ENCODE results near the gene PRKCZ. TPM values are rescaled to one million over a fixed set of nuclear protein-coding genes. Genes with fewer than 3 reads are reported as not detected.

The PRKCZ gene
- total and polyA plus RNA-seq, 9 of the 15 experiments (the other 6 are each of a cell fraction or from before 2014, with no cell fraction given) = 0.07 to 3.1 (median 1.3) TPM

DNA sequence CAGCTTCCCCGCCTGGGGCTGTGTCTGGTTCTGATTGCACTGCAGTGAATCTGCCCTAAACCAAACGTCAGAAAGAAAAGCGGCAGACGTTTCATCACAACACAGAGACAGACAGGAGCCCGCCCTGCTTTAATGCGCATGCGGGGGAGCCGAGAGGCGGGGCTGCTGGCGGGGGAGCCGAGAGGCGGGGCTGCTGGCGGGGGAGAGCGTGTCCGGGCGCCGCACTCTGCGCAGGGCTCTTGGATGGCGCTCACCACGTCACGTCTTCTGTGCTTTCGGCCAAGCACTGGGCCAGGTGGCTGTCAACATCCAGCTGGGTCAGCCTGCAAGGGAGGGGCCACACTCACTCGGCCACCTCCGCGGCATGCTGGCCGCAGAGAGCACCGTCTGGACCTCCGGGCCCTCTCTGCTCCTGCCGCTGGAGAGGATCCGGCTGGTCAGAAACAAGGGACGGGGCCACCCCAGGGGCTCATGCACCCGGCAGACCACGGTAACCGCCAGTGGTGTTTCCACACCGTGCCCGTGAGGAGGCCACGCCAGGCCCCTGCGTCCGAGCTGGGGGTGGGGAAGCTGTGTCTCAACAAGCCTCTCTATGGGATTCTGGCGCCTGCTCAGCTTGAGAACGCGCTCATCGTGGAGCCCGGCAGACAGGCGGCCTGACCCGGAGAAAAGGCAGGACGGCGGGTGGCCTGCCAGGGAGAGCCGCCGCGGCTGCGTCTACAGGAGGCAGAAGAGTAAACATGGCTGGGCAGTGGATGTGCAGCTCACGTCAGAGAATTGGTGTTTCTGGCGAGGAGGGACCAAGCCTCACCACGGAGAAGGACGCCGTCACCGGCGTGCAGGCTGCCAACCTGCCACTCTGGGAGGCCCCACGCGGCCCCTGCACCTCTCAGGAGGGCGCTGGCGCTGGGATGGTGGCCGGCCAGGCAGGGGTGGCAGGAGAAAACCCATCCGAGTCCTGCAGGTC is 139.5 kb downstream of the PRKCZ start (continued):
- TF ChIP-seq, protein P1, sequence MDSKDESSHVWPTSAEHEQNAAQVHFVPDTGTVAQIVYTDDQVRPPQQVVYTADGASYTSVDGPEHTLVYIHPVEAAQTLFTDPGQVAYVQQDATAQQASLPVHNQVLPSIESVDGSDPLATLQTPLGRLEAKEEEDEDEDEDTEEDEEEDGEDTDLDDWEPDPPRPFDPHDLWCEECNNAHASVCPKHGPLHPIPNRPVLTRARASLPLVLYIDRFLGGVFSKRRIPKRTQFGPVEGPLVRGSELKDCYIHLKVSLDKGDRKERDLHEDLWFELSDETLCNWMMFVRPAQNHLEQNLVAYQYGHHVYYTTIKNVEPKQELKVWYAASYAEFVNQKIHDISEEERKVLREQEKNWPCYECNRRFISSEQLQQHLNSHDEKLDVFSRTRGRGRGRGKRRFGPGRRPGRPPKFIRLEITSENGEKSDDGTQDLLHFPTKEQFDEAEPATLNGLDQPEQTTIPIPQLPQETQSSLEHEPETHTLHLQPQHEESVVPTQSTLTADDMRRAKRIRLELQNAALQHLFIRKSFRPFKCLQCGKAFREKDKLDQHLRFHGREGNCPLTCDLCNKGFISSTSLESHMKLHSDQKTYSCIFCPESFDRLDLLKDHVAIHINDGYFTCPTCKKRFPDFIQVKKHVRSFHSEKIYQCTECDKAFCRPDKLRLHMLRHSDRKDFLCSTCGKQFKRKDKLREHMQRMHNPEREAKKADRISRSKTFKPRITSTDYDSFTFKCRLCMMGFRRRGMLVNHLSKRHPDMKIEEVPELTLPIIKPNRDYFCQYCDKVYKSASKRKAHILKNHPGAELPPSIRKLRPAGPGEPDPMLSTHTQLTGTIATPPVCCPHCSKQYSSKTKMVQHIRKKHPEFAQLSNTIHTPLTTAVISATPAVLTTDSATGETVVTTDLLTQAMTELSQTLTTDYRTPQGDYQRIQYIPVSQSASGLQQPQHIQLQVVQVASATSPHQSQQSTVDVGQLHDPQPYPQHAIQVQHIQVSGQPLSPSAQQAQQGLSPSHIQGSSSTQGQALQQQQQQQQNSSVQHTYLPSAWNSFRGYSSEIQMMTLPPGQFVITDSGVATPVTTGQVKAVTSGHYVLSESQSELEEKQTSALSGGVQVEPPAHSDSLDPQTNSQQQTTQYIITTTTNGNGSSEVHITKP (IDR thresholded peaks at IDR 0.05; ENCODE audit: partially characterized antibody) = no peak
- no peak for TF ChIP-seq MAFG (tag; conservative IDR thresholded peaks at IDR 0.05)
- TF ChIP-seq, protein P2, sequence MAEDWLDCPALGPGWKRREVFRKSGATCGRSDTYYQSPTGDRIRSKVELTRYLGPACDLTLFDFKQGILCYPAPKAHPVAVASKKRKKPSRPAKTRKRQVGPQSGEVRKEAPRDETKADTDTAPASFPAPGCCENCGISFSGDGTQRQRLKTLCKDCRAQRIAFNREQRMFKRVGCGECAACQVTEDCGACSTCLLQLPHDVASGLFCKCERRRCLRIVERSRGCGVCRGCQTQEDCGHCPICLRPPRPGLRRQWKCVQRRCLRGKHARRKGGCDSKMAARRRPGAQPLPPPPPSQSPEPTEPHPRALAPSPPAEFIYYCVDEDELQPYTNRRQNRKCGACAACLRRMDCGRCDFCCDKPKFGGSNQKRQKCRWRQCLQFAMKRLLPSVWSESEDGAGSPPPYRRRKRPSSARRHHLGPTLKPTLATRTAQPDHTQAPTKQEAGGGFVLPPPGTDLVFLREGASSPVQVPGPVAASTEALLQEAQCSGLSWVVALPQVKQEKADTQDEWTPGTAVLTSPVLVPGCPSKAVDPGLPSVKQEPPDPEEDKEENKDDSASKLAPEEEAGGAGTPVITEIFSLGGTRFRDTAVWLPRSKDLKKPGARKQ (CRISPR knock-in tag; IDR thresholded peaks at IDR 0.05) = no peak
- no peak for TF ChIP-seq ZNF124 (CRISPR knock-in tag; IDR thresholded peaks at IDR 0.05)
- peak; percentile 43 for TF ChIP-seq TBP (optimal IDR thresholded peaks at IDR 0.05; ENCODE audit: low read depth, low read length)
- no peak for TF ChIP-seq ZNF444 (CRISPR knock-in tag; IDR thresholded peaks at IDR 0.05)
- TF ChIP-seq, protein P3, sequence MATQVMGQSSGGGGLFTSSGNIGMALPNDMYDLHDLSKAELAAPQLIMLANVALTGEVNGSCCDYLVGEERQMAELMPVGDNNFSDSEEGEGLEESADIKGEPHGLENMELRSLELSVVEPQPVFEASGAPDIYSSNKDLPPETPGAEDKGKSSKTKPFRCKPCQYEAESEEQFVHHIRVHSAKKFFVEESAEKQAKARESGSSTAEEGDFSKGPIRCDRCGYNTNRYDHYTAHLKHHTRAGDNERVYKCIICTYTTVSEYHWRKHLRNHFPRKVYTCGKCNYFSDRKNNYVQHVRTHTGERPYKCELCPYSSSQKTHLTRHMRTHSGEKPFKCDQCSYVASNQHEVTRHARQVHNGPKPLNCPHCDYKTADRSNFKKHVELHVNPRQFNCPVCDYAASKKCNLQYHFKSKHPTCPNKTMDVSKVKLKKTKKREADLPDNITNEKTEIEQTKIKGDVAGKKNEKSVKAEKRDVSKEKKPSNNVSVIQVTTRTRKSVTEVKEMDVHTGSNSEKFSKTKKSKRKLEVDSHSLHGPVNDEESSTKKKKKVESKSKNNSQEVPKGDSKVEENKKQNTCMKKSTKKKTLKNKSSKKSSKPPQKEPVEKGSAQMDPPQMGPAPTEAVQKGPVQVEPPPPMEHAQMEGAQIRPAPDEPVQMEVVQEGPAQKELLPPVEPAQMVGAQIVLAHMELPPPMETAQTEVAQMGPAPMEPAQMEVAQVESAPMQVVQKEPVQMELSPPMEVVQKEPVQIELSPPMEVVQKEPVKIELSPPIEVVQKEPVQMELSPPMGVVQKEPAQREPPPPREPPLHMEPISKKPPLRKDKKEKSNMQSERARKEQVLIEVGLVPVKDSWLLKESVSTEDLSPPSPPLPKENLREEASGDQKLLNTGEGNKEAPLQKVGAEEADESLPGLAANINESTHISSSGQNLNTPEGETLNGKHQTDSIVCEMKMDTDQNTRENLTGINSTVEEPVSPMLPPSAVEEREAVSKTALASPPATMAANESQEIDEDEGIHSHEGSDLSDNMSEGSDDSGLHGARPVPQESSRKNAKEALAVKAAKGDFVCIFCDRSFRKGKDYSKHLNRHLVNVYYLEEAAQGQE (IDR thresholded peaks at IDR 0.05; ENCODE audit: borderline replicate concordance) = peak; percentile 3; the same call in 1 of the 2 replicates
- TF ChIP-seq, protein P3 (CRISPR knock-in tag; IDR thresholded peaks at IDR 0.05; ENCODE audit: low read depth) = peak; percentile 34; the same call in 1 of the 2 replicates
- no peak for TF ChIP-seq NELFE (IDR thresholded peaks at IDR 0.05; ENCODE audit: insufficient read depth, insufficient read length)
